Measurements from ENCODE around the gene IL1B.

The IL1B gene

GRCh38 chr2:112814278-112814677 lies 22.3 kb downstream of the IL1B start:
- H3K27me3 Mint-ChIP-seq (ENCODE audit: low read depth), result peaks cover 4% of the 10 kb centered on the region
- peak overlapping the region; percentile 48 to 69 (median 60) for H3K27ac Mint-ChIP-seq
- H3K4me3 Mint-ChIP-seq, result no peak overlapping the region
- peak in 2 of 3 experiments; percentile 11 for TF ChIP-seq CTCF (IDR thresholded peaks at IDR 0.05; ENCODE audit: unreplicated experiment in 3 of 3)
- H3K36me3 Mint-ChIP-seq (ENCODE audit: low read depth), result no peaks in the 10 kb centered on the region
- H3K9me3 Mint-ChIP-seq, result peaks cover 2% of the 10 kb centered on the region
- peaks cover 31% of the 10 kb centered on the region for H3K4me1 Mint-ChIP-seq

GRCh38 chr2:112813280-112813966 lies 23.2 kb downstream of the IL1B start:
- peaks cover 31% of the 10 kb centered on the region for H3K4me1 Mint-ChIP-seq
- no peak for TF ChIP-seq CTCF (IDR thresholded peaks at IDR 0.05; ENCODE audit: unreplicated experiment in 3 of 3)
- H3K9me3 Mint-ChIP-seq, result peaks cover 2% of the 10 kb centered on the region
- H3K27ac Mint-ChIP-seq, result peak overlapping the region; percentile 9 to 41 (median 25)
- H3K27me3 Mint-ChIP-seq (ENCODE audit: low read depth), result peaks cover 4% of the 10 kb centered on the region
- H3K4me3 Mint-ChIP-seq, result no peak overlapping the region
- no peaks in the 10 kb centered on the region for H3K36me3 Mint-ChIP-seq (ENCODE audit: low read depth)

GRCh38 chr2:112812318-112813267 lies 24.0 kb downstream of the IL1B start:
- peak overlapping the region; percentile 25 to 55 (median 41) for H3K27ac Mint-ChIP-seq
- H3K27me3 Mint-ChIP-seq (ENCODE audit: low read depth), result peaks cover 4% of the 10 kb centered on the region
- peaks cover 31% of the 10 kb centered on the region for H3K4me1 Mint-ChIP-seq
- peaks cover 4% of the 10 kb centered on the region for H3K9me3 Mint-ChIP-seq
- H3K36me3 Mint-ChIP-seq (ENCODE audit: low read depth), result no peaks in the 10 kb centered on the region
- H3K4me3 Mint-ChIP-seq, result no peak overlapping the region
- TF ChIP-seq CTCF (IDR thresholded peaks at IDR 0.05; ENCODE audit: unreplicated experiment in 3 of 3), result no peak

GRCh38 chr2:112811841-112812306 lies 24.7 kb downstream of the IL1B start:
- Mint-ChIP-seq H3K27ac (peak overlapping the region; percentile 41 to 55 (median 50)), H3K4me1 (peaks cover 31% of the 10 kb centered on the region), H3K27me3 (ENCODE audit: low read depth) (peaks cover 4% of the 10 kb centered on the region), H3K36me3 (ENCODE audit: low read depth) (no peaks in the 10 kb centered on the region), H3K9me3 (peaks cover 9% of the 10 kb centered on the region), H3K4me3 (no peak overlapping the region)
- no peak for TF ChIP-seq CTCF (IDR thresholded peaks at IDR 0.05; ENCODE audit: unreplicated experiment in 3 of 3)

GRCh38 chr2:112811276-112811831 lies 25.2 kb downstream of the IL1B start:
- TF ChIP-seq CTCF (IDR thresholded peaks at IDR 0.05; ENCODE audit: unreplicated experiment in 3 of 3), result no peak
- Mint-ChIP-seq H3K4me1 (peaks cover 31% of the 10 kb centered on the region), H3K27me3 (ENCODE audit: low read depth) (peaks cover 4% of the 10 kb centered on the region), H3K9me3 (peaks cover 12% of the 10 kb centered on the region), H3K27ac (peak overlapping the region in 1 of 3 experiments; percentile 32), H3K4me3 (no peak overlapping the region), H3K36me3 (ENCODE audit: low read depth) (no peaks in the 10 kb centered on the region)
